GM21619 (cell line): ENCODE measurements around the gene GSX2.
"Not testable (repeated sequence)": the region's sequence is repeated elsewhere in the genome, so short reads cannot be mapped to it uniquely, and the experiment has no call there.

Source experiments
- ATAC-seq: cut with Tn5 transposase; IDR thresholded peaks from one replicate; pipeline ENCODE4 v1.9.1; 2021; ENCODE audit not compliant: unreplicated experiment

GSX2 gene

DNA sequence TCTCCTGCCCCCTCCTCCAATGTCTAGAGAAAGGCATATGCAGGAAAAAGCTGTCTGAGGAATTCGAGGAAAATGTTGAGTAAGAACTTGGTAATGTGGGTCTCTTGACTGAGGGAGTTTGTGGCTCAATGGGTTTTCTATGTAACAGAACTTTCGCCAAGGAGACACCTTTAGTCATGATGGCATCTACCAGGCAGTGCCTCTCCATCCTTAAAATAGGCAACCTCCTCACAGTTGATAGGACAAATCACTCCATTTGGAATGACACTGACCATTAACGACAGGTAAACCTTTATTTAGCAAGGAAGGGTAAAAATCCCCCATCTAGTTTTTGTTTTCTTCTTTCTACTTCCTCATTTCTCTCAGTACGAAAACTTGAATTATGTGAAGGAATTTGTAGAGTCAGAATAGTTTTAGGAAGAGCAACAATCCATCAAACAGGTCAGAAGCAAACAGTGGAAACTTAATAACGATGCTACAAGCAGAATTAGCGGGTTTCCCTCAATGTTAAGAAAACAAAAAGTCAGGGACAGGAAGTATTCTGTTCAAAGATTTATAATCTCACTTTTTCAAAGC lies 2.7 kb downstream of the GSX2 start:
- ATAC-seq: no peak

DNA sequence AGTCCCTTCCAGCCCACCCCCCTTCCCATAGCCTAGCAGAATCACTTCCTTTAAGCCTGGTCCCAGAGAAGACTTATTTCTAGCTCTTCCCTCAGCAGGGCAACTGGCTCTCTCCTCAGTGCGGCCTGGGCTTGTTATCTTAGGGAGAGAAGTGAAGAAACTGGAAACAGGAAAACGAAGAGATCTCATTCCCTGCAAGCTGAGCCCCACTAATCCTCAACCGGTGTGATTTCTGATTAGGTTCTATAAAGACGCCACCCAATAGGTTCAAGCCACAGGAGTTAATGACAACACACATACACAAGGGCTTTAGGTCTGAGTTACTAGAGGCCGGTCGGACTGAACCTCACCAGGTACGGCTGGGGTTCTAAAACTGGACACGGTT lies 3.2 kb downstream of the GSX2 start:
- ATAC-seq: no peak

DNA sequence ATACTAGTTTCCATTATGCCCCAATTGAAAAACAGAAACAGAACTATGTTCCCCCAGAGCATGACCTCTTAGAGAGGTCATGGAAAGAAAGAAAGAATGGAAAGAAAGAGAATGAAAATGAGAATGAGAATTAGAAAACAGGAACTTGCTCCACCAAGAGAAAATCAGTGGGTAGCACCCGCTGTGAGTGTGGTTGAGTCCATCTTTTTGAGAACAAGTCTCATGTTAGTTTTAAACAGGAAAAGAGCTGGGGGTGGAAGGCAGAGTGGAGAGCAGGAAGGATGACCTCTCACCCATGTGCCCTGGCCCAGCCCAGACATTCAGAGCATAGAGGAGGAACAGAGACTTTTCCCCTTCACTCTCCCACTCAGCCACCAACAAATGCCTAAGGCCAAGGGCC lies 4.9 kb downstream of the GSX2 start:
- ATAC-seq: no peak

DNA sequence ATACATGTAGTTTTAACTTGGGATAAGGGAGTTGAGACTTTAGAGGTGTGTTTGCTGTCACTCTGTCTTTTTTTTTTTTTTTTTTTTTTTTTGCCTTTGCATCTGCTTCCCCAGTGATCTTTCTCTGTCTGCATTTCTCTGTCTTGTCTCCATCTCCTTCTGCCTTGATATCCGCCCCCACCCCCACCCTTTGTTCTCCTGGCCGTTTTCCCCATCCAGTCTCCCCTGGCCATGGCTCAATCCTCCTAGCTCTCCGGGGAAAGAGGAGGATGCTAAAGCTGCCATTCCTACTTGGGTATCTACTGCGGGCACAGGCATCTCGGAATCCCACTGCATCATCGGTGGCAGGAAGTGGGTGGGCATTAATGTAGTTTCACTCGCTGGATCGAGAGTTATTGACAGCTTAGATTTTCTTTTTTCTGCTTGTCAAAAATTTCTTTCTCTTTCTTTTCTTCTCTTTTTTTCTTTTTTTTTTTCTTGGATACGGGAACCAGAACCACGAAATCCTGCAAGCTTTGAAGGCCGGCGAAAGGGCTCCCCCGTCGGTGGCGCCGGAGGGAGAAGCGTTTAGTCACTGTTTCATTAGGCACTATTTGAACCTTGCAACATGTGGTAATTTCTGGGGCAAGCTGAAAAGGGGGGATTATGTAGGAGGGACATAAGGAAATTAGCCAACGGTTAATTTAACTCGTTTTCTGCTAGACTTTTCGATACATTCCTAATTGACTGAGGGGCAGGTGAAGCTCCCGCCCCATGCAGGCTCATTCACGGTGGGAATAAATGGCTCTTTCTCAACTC lies 8.2 kb downstream of the GSX2 start:
- no peak for ATAC-seq

DNA sequence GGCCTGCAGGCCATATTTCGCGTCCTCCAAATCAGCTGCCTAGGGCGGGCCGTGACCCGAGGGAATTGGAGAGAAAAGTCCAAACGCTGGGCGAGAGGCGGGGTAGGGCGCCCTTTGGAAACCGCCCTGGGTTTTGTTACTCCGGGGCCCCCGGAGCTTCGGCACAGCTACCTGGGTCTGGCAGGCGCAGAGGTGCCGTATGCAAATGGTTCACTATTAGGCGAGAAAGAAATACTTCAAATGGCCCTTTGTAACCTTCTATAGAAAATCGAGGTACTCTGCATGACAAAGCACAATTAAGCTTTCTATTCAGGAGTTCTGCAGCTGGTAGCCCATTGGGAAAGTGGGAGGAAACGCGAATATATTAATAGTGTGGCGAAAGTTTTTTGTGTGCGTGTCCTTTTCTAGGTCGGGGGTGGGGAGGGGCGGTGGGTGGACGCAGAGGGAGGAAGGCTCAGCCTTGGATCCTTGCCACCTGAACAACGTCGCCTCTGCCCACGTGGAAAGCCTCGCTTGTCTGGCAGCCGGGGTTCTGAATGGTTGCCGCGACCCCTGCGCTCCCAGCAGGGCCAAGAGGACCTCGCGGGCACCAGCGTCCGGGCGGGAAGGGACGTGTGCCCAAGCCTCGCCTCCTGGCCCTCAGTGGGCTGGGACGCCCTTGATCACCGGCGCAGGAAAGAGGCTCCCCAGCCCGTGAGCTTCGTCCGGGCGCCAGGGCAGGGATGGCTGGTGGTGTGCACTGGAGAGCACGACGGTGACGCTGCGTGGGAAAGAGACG lies 9.5 kb downstream of the GSX2 start:
- no peak for ATAC-seq

DNA sequence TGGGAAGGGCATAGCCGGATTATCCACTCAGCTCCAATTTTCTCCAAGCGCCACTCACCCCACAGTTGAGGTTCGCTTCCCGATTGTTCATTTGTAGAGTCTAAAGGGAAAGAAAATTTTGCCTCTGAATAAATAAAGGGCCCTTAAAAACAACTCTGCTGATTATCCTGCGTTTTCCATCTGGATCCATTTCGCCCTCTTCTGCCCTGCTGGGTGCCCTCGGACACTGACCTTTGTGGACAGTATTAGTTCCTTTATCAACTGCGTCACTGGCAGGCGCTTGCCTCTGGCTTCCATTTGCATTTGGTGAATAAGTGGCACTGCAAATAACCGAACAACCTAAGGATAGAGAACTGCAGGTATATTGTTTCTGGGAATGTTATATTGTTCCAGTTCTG lies 10.1 kb downstream of the GSX2 start:
- no peak for ATAC-seq

DNA sequence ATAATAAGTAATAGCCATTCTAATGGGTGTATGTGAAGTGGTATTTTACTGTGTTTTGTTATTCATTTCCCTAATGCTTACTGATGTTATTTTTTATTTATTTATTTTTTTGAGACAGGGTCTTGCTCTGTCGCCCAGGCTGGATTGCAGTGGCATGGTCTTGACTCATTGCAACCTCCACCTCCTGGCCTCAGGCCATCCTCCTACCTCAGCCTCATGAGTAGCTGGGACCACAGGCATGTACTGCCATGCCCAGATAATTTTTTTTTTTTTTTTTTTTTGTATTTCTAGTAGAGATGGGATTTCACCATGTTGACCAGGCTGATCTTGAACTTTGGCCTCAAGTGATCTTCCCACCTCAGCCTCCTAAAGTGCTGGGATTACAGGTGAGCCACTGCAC lies 13.2 kb downstream of the GSX2 start:
- ATAC-seq: not testable (repeated sequence)

DNA sequence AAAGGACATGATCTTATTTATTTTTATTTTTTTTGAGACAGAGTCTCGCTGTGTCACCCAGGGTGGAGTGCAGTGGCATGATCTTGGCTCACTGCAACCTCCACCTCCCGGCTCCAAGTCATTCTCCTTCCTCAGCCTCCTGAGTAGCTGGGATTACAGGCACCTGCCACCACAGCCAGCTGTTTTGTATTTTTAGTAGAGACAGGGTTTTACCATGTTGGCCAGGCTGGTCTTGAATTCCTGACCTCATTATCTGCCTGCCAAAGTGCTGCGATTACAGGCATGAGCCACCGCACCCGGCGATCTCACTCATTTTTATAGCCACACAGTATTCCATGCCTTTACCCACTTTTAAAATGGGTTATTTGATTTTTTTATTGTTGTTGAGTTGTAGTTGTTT lies 16.3 kb downstream of the GSX2 start:
- ATAC-seq: not testable (repeated sequence)

DNA sequence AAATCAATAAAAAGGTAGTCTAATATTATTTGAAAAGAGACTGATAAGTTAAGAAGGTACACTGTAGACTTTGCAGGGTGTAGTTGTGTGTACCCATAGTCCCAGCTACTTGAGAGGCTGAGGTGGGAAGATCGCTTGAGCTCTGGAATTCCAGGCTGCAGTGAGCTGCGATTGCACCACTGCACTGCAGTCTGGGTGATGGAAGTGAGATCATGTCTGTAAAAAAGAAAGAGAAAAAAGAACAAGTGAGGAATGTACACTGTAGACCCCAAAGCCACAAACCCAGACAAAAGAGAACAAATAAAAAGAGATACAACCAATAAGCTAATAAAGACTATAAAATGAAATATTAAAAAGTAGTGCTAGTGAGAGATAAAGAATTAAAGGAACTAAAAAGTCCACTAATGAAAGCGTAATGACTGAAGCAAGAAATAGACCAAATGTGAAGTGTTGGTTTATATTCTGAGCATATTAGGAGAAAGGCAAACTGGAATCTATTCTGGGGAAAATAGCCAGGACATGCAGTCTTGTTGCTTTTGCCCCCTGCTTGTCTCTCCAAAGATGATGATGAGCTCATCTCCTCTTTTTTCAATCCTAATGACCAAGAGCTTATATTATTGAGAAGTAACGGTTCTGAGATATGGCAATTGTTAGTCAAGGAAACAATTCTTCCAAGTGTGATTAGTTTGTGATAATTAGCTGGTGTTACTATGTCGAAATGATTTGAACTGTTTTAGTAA lies 19.1 kb downstream of the GSX2 start:
- no peak for ATAC-seq

DNA sequence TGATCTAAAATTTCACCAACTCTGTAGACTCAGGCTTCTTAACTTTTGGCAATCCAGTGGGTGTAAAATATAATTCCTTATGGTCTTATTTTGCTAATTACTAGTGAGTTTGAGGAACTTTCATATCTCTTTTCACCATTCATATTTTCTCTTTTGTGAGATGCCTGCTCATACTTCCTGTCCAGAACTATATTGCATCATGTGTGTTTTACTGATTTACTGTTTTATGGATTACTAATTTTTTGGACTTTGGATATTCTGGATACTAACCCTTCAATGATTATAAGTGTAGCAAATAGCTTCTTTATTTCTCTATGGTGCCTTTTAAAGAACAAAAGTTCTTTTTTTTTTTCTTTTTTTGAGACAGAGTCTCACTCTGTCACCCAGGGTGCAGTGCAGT lies 20.6 kb downstream of the GSX2 start:
- no peak for ATAC-seq

DNA sequence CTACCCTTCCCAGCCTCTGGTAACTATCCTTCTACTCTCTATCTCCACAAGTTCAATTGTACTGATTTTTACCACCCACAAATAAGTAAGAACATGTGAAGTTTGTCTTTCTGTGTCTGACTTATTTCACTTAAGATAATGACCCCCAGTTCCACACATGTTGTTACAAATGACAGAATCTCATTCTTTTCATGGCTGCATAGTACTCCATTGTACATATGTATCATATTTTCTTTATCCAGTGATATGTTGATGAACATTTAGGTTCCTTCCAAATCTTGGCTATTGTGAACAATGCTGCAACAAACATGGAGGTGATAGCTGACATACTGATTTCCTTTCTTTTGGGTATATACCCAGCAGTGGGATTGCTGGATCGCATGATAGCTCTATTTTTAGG lies 27.7 kb downstream of the GSX2 start:
- ATAC-seq: no peak

DNA sequence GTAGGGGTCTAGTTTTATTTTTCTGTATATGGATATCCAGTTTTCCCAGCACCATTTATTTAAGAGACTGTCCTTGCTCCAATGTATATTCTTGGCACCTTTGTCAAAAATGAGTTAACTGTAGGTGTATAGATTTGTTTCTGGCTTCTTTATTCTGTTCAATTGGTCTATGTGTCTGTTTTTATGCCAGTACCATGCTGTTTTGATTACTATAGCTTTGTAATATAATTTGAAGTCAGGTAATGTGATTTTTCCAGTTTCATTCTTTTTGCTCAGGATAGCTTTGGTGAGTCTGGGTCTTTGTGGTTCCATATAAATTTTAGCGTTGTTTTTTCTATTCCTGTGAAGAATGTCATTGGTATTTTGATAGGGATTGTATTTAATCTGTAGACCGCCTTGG lies 28.7 kb downstream of the GSX2 start:
- ATAC-seq: not testable (repeated sequence)

DNA sequence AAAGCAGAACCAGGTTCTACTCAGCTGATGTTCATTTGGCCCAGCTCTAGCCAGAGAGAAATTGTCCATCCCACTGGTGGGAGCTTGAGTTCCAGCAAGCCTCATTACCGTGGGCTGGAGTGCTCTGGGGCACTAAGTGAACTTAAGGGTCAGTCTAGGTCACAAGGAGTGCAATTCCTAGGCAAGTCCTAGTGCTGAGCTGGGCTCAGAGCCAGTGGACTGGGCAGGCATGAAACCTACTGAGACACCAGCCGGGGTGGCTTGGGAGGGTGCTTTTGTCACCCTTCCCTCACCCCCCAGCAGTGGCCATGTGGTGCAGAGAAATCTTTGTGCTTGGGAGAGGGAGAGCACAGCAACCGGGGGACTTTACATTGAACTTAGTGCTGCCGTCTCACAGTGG lies 39.4 kb downstream of the GSX2 start:
- no peak for ATAC-seq

DNA sequence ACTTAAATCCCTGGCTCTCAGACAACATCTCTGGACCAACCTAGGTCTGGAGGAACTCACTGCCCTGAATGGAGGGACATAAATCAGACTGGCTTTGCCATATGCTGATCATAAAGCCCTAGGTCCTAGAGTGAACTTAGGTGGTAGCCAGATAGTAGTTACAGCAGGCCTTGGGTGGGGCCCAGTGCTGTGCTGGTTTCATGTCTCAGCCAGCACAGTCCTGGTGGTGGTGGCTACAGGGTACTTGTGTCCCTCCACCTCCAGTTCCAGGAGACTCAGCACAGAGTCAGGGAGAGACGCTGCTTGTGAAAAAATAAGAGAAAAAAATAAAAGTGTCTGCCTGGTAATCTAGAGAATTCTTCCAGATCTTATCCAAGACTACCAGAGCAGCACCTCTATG lies 40.3 kb downstream of the GSX2 start:
- ATAC-seq: no peak

DNA sequence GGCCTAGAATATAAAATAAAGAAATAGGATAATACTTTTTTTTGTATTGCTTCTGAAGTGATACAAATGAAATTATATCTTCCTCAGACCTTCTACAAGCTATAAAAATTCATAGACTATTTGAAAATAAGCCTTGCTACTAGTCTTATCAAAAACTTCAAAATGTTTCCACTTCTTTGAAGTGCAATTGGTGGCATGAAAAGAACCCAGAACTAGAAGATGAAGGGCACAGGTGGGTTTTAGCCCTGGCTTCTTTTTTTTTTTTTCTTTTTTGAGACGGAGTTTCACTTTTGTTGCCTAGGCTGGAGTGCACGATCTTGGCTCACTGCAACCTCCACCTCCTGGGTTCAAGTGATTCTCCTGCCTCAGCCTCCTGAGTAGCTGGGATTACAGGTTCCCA lies 44.2 kb downstream of the GSX2 start:
- no peak for ATAC-seq

DNA sequence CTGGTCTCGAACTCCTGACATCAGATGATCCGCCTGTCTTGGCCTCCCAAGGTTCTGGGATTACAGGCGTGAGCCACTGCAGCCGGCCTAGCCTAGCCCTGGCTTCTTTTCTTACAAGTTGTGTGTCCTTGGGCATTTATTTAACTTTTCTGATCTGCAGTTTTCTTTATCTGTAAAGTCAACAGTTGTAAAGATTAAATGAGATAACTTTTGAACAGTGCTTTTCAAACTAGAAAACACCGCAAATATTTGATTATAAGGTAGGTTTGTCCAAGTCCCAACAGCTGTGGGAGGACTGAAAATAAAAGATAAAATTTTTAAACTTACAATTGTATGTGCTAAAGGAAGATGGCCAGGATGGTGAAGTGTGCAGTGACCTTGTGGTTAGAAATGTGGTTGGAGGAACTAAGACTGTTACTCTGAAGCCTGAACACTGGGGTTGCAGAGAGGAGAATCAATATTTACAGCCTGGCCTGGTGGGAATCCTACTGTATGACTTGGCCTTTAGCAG lies 44.8 kb downstream of the GSX2 start:
- no peak for ATAC-seq

DNA sequence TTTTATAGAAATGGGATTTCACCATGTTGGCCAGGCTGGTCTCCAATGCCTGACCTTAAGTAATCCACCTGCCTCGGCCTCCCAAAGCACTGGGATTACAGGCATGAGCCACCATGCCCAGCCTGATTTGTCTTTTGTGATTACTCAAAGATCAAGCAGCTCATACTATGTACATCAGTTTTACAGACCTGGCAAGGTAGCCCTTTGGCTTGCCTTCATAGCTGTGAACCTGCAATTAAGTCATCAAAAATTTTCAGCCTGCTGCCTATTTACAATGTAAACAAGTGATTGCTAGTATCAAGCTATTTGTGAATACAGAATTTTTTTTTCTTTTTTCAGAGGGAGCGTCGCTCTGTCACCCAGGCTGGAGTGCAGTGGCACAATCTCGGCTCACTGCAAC lies 46.2 kb downstream of the GSX2 start:
- no peak for ATAC-seq

DNA sequence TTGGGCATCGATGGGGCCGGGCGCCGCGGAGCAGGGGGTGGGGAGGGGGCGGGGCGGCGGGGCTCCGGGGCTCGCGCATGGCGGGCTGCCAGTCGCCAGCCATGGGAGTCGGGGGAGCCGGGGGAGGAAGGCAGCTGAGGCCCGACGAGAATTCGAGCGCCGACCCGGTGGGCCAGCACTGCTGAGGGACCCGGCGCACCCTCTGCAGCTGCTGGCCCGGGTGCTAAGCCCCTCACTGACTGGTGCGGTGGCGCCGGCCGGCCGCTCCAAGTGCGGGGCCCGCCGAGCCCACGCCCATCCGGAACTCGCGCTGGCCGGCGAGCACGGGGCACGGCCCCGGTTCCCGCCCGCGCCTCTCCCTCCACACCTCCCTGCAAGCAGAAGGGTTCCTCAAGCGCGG lies 49.4 kb downstream of the GSX2 start:
- ATAC-seq: no peak
